GM21576 (cell line): Measurements from ENCODE around the gene NBPF1.
"Not testable (repeated sequence)": the region's sequence is repeated elsewhere in the genome, so short reads cannot be mapped to it uniquely, and the experiment has no call there.

Experiments
- ATAC-seq: cut with Tn5 transposase; IDR thresholded peaks from one replicate; pipeline ENCODE4 v1.9.1; 2021; ENCODE audit warnings: mild to moderate bottlenecking, moderate library complexity; ENCODE audit not compliant: unreplicated experiment

NBPF1 gene

GRCh38 chr1:16623812-16624719 is 10.7 kb upstream of the NBPF1 start:
- ATAC-seq, result not testable (repeated sequence)

- not testable (repeated sequence) for ATAC-seq
These were observed 10.0 kb upstream of the NBPF1 start for GRCh38 chr1:16623337-16623736.

GRCh38 chr1:16621681-16622315 is 8.4 kb upstream of the NBPF1 start:
- not testable (repeated sequence) for ATAC-seq

- no peak for ATAC-seq
These were observed 7.9 kb upstream of the NBPF1 start for GRCh38 chr1:16621300-16621658.

- not testable (repeated sequence) for ATAC-seq
These were observed 6.6 kb upstream of the NBPF1 start for GRCh38 chr1:16619803-16620501.

GRCh38 chr1:16618719-16619118 is 5.4 kb upstream of the NBPF1 start:
- no peak for ATAC-seq

GRCh38 chr1:16617778-16618580 is 4.6 kb upstream of the NBPF1 start:
- no peak for ATAC-seq

- no peak for ATAC-seq
These were observed 3.8 kb upstream of the NBPF1 start for GRCh38 chr1:16617114-16617631.

- no peak for ATAC-seq
These were observed 2.2 kb upstream of the NBPF1 start for GRCh38 chr1:16615253-16616252.

GRCh38 chr1:16614361-16615252 is 1.2 kb upstream of the NBPF1 start:
- ATAC-seq, result no peak

- ATAC-seq, result no peak
These were observed 812 bp downstream of the NBPF1 start for GRCh38 chr1:16612332-16613172.

- ATAC-seq, result not testable (repeated sequence)
These were observed 1.4 kb downstream of the NBPF1 start for GRCh38 chr1:16611981-16612331.

- ATAC-seq, result not testable (repeated sequence)
These were observed 2.2 kb downstream of the NBPF1 start for GRCh38 chr1:16611164-16611563.

GRCh38 chr1:16610553-16610952 is 2.8 kb downstream of the NBPF1 start:
- ATAC-seq, result not testable (repeated sequence)

- ATAC-seq, result not testable (repeated sequence)
These were observed 3.6 kb downstream of the NBPF1 start for GRCh38 chr1:16609761-16610160.

- ATAC-seq, result no peak
These were observed 4.4 kb downstream of the NBPF1 start for GRCh38 chr1:16608838-16609560.
